NCI-H748 (cell line): ENCODE results near the gene EMP1.

ENCODE experiments used
- DNase-seq: peaks from one replicate; lab custom pipeline; 2025; ENCODE audit not compliant: unreplicated experiment; lab: John Stamatoyannopoulos, UW

EMP1 gene

DNA sequence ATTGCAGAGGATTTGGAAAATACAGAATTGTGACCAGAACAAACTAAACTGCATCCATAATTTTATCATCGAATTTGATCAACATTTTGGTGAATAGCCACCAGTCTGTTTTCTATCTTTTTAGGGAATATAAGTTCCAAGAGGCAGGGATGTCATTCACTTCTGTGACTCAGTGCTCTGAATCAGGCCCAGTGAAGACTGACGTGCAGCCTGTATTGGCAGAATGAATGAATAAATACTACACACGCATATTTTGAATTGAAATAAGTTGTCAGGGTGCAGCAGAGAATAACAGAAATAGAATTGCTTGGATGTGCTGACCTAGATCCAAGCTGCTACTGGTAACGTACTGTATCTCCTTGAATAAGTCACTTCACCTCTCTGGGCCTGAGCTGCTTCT is 1.3 kb upstream of the EMP1 start:
- DNase-seq: no peak

- DNase-seq: no peak
Observed at GRCh38 chr12:13195785-13196129, 769 bp upstream of the EMP1 start.

GRCh38 chr12:13197032-13197431 is 506 bp downstream of the EMP1 start:
- no peak for DNase-seq

GRCh38 chr12:13197526-13198143 is 1.1 kb downstream of the EMP1 start:
- no peak for DNase-seq

DNA sequence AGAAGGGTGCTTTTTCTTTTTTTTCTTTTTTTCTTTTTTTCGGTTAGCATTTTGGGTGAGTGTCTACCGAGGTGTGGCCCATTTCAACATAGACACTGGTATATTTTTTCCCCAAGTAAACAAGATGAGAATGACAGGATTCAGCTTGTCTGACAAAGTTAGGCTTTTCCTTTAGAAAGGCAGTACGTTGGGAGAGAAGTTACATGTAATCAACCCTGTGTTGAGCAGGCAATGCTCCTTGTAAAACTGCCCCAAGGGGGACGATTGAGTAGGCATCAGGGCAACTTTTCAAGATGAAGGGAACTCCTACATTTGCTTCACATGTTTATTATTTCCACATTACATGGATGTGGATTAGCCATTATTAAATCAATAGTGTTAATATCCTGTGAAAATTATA is 1.7 kb downstream of the EMP1 start:
- no peak for DNase-seq

DNA sequence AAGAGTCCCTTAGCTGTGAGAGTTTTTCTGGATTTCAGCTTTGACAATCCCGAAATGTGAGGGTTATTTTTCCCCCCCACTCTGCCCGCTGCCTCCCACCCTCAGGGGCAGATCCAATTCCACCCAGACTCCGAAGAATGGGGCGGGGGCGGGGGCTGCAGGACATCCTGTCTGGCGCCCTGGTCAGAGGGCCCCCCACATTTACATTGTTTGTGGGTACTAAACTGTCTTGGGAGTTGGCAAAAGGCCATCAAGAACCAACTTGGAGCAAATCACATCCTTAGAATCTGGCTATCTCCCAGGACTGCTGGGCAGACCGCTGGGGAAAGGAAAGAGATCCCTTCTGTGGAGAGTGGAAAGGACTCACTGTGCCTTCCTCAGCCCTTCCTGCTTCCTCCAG is 2.4 kb downstream of the EMP1 start:
- DNase-seq: no peak

- DNase-seq: no peak
Observed at GRCh38 chr12:13199592-13199991, 3.1 kb downstream of the EMP1 start.

GRCh38 chr12:13200841-13201240 is 4.3 kb downstream of the EMP1 start:
- DNase-seq: no peak

GRCh38 chr12:13203034-13203922 is 6.8 kb downstream of the EMP1 start:
- DNase-seq: no peak

DNA sequence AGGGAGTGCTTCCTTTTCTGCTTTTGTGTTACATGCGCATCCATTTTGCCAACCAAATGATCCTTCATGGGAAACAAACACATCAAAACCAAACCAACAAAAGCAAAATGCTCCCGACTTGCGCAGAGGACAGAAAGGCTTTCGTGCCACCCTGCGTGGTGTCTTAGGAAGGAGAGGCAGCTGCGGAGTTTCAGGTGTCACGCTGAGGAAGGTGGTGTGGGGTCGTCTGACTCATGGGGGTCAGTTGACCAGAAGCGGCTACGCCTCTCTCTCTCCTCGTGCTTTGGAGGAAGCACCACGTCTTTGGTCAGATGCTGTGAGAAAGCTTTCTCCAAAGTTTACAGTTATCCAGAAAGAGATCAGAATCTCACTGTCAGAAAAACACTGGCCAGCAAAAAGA is 7.9 kb downstream of the EMP1 start:
- DNase-seq: no peak

GRCh38 chr12:13205809-13206559 is 9.5 kb downstream of the EMP1 start:
- no peak for DNase-seq

DNA sequence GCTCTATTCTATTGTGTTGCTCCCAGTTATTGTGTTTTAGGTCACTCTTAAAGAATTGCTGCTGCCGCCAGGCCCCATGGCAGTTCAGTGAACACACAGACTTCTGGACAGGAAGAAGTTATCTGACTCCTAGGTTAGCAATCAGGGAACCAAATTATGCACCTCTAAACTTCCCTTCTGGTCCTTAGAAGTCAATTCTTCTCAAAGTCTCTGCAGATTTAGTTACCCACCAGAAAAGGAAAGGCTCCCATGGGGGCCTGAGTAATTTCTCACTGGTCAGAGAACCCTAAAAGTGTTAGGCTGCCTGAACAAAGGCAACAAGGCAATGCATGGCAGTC is 10.0 kb downstream of the EMP1 start:
- DNase-seq: no peak

- no peak for DNase-seq
Observed at GRCh38 chr12:13208533-13209435, 12.3 kb downstream of the EMP1 start.

DNA sequence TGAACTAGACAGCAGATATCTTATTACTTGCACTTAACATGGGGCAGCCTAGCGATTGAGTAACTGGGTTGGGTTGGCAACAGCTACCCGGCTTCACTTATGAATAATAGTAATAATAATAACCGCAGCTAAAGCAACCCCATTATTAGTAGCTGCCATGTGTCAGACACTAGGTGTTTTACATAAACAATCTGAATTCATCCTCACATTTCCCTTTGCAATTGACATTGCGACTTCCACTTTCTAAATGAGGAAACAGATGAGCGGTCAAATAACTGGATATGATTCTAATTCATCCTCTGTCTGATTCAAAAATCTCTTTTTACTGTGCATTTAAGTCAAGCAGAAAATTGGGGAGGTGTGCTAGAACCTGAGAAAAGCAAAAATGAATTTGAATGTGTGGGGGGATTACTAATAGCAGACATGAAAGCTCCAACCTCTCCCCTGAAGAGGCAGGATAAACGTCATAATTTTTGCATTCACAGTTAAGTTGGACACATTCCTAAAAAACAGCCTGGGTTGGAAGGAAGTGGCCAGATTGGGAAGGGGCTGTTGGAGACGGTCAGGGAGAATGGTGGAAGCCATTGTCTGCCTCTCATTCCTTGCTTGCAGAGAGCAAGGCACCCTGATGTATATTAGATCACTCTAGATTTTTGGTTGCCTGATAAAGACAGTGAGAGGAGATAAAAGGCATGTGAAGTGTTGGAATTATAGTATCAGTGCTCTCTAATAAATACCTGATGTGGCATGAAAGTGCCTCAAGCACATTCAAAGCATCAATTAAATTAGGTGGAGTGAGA is 13.1 kb downstream of the EMP1 start:
- DNase-seq: no peak

GRCh38 chr12:13210236-13211190 is 14.0 kb downstream of the EMP1 start:
- no peak for DNase-seq

- DNase-seq: no peak
Observed at GRCh38 chr12:13211191-13211858, 14.8 kb downstream of the EMP1 start.

DNA sequence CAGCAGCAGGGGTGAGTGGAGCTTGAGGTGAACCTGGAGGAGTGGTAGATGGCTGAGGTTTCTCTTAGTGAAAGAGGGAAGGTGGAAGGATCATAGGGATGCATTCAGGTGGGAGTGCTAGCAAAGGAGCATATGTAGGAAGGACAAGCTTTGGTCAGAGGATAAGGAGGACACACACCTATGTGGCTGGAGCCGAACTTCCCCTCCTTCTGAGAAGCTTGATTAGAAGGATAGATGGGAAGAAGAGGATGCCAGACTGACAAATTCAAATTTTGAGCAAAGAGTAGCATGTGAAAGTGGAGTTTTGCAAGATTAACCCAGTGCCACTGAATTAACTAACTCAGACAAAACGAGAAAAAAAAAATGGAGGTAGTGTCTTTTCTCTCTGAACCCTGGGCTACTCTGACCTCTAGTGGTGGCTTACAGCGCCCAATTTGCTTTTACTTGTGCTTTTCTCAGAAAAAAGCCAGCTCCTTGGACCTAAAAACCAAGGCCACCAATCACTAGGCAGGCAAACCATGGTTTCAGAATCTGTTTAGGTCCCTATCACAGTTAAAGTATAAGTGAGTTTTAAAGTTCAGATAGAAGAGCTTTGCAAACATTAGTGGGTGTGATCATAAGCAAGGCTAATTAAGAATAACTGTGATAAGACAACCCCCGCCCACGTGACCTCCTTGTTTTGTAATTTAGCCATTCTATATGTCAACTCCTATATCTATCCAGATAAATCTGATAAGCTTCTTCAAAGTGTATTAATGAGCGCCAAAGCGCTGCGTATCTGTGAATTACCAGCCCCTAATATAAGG is 15.5 kb downstream of the EMP1 start:
- DNase-seq: peak; percentile 46

DNA sequence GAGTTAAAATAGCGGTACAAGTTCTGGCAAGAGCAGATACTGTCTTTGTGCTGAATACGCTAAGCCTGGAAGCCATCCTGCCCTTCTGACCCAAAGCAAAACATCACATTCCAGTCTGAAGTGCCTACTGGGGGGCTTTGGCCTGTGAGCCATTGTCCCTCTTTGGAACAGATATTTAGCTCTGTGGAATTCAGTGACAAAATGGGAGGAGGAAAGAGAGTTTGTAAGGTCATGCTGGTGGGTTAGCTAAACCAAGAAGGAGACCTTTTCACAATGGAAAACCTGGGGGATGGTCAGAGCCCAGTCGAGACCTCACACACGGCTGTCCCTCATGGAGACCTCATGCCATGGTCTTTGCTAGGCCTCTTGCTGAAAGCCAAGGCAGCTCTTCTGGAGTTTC is 18.5 kb downstream of the EMP1 start:
- no peak for DNase-seq
